Measurements from ENCODE around the gene SCAF8.

Gene SCAF8

GRCh38 chr6:154876486-154877280, 143.5 kb downstream of the SCAF8 start:
- Histone ChIP-seq H3K4me3 (ENCODE audit: low read depth, low read length) (no peak overlapping the region), H3K4me1 (peaks cover 10% of the 10 kb centered on the region), H3K4me2 (ENCODE audit: low read length) (no peak overlapping the region)

DNA sequence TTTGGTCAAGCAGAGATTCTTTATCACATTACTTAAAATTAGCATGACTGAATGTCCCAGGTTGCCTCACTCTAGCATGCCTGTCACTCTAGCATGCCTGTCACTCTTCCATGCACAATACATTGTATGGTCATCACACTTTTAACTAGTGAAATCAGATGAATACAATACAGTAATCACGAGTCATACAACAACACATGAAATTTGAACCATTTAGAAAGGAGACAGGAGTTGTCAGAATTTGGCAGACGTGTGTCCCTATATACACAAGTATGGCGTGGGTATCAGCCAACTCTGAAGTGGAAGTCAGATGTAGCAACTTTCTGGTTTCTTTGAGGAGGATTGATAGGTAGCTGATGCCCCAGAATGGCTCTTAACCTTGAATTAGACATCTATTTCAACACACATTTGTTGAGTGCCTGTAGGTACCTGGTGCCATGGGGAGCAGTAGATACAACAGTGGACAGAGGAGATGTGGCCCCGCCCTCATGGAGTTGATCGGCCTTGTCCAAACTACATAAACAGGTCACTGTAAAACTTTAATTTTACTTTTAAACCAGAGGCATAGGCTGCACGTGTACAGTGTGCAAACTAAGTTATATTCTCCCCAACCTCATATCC, 145.8 kb downstream of the SCAF8 start:
- TF ChIP-seq, protein P1, sequence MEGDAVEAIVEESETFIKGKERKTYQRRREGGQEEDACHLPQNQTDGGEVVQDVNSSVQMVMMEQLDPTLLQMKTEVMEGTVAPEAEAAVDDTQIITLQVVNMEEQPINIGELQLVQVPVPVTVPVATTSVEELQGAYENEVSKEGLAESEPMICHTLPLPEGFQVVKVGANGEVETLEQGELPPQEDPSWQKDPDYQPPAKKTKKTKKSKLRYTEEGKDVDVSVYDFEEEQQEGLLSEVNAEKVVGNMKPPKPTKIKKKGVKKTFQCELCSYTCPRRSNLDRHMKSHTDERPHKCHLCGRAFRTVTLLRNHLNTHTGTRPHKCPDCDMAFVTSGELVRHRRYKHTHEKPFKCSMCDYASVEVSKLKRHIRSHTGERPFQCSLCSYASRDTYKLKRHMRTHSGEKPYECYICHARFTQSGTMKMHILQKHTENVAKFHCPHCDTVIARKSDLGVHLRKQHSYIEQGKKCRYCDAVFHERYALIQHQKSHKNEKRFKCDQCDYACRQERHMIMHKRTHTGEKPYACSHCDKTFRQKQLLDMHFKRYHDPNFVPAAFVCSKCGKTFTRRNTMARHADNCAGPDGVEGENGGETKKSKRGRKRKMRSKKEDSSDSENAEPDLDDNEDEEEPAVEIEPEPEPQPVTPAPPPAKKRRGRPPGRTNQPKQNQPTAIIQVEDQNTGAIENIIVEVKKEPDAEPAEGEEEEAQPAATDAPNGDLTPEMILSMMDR (IDR thresholded peaks at IDR 0.05) = no peak

More at GRCh38 chr6:154876486-154877280, 143.5 kb downstream of the SCAF8 start:
- no peak overlapping the region for H2AFZ ChIP-seq
- H3K9ac ChIP-seq = no peak overlapping the region
- H3K27me3 ChIP-seq (ENCODE audit: control insufficient read depth, insufficient read depth, low read length) = no peaks in the 10 kb centered on the region
- no peaks in the 10 kb centered on the region for H3K9me3 ChIP-seq (ENCODE audit: control insufficient read depth, low read length)
- H3K36me3 ChIP-seq (ENCODE audit: control insufficient read depth, insufficient read depth, low read length) = no peaks in the 10 kb centered on the region
- peaks cover 17% of the 10 kb centered on the region for H3K79me2 ChIP-seq
- TF ChIP-seq, protein P1 (IDR thresholded peaks at IDR 0.05) = no peak
- H3K27ac ChIP-seq = no peak overlapping the region

GRCh38 chr6:154882107-154882506, 148.9 kb downstream of the SCAF8 start:
- H2AFZ ChIP-seq = no peak overlapping the region
- no peaks in the 10 kb centered on the region for H3K27me3 ChIP-seq (ENCODE audit: control insufficient read depth, insufficient read depth, low read length)
- H3K79me2 ChIP-seq = peaks cover 19% of the 10 kb centered on the region
- H3K9ac ChIP-seq = no peak overlapping the region
- TF ChIP-seq, protein P1 (IDR thresholded peaks at IDR 0.05) = no peak
- H3K4me2 ChIP-seq (ENCODE audit: low read length) = no peak overlapping the region
- no peaks in the 10 kb centered on the region for H3K9me3 ChIP-seq (ENCODE audit: control insufficient read depth, low read length)
- H3K4me3 ChIP-seq (ENCODE audit: low read depth, low read length) = no peak overlapping the region
- peaks cover 3% of the 10 kb centered on the region for H3K4me1 ChIP-seq
- H3K27ac ChIP-seq = no peak overlapping the region
- no peaks in the 10 kb centered on the region for H3K36me3 ChIP-seq (ENCODE audit: control insufficient read depth, insufficient read depth, low read length)

More for the DNA sequence above, 145.8 kb downstream of the SCAF8 start:
- no peak overlapping the region for H3K4me3 ChIP-seq (ENCODE audit: low read depth, low read length)
- H2AFZ ChIP-seq = no peak overlapping the region
- no peak overlapping the region for H3K4me2 ChIP-seq (ENCODE audit: low read length)
- no peak overlapping the region for H3K27ac ChIP-seq
- no peaks in the 10 kb centered on the region for H3K36me3 ChIP-seq (ENCODE audit: control insufficient read depth, insufficient read depth, low read length)
- H3K27me3 ChIP-seq (ENCODE audit: control insufficient read depth, insufficient read depth, low read length) = no peaks in the 10 kb centered on the region
- no peak overlapping the region for H3K9ac ChIP-seq
- H3K79me2 ChIP-seq = peaks cover 17% of the 10 kb centered on the region
- H3K4me1 ChIP-seq = peaks cover 5% of the 10 kb centered on the region
- no peaks in the 10 kb centered on the region for H3K9me3 ChIP-seq (ENCODE audit: control insufficient read depth, low read length)
